ENCODE measurements around the gene SOX6. TPM values are rescaled to one million over a fixed set of nuclear protein-coding genes. Genes with fewer than 3 reads are reported as not detected.

The SOX6 gene
- polyA plus RNA-seq, 3 donors: not detected

GRCh38 chr11:16120008-16120407, 236.3 kb downstream of the SOX6 start:
- Histone ChIP-seq H3K27me3 (ENCODE audit: control insufficient read depth in 2 of 2, insufficient read depth in 2 of 2, low read length in 2 of 2) (no peaks in the 10 kb centered on the region), H3K9ac (ENCODE audit: insufficient read depth, low read length, poor library complexity, severe bottlenecking) (no peak overlapping the region)

GRCh38 chr11:16117989-16118756, 238.2 kb downstream of the SOX6 start:
- Histone ChIP-seq H2AFZ (ENCODE audit: insufficient read depth, low read depth, low read length, poor library complexity, severe bottlenecking) (no peak overlapping the region), H3K79me2 (ENCODE audit: insufficient read depth, low read length) (no peaks in the 10 kb centered on the region), H3K4me1 (ENCODE audit: control insufficient read depth in 1 of 2, insufficient read depth in 2 of 2, low read length in 2 of 2) (no peaks in the 10 kb centered on the region), H3K36me3 (replicated peaks in 1 of 2; ENCODE audit: control insufficient read depth in 1 of 2, insufficient read depth in 2 of 2, low read length in 2 of 2) (no peaks in the 10 kb centered on the region), H3K27ac (ENCODE audit: low read depth in 1 of 2, low read length in 2 of 2) (no peak overlapping the region), H3K4me3 (replicated peaks in 1 of 3; ENCODE audit: low read depth in 2 of 3, low read length in 3 of 3) (no peak overlapping the region), H3K9me3 (replicated peaks in 1 of 2; ENCODE audit: control insufficient read depth in 1 of 2, insufficient read depth in 1 of 2, low read length in 2 of 2) (no peaks in the 10 kb centered on the region), H3K27me3 (ENCODE audit: control insufficient read depth in 2 of 2, insufficient read depth in 2 of 2, low read length in 2 of 2) (no peaks in the 10 kb centered on the region), H4K20me1 (ENCODE audit: insufficient read depth, low read length) (no peaks in the 10 kb centered on the region), H3K9ac (ENCODE audit: insufficient read depth, low read length, poor library complexity, severe bottlenecking) (no peak overlapping the region), H3K4me2 (replicated peaks; ENCODE audit: extremely low read depth, low read length, poor library complexity, severe bottlenecking) (no peak overlapping the region)
- WGBS (ENCODE audit: insufficient coverage): 90% methylated on average over 1 of the region's 4 CpGs
- DNase-seq: no peak
- H3K36me3 Mint-ChIP-seq: no peaks in the 10 kb centered on the region
- no peak overlapping the region for H3K4me3 Mint-ChIP-seq
- H3K9me3 Mint-ChIP-seq: peaks cover 0 to 6% (median 1%) of the 10 kb centered on the region in 7 donors
- intact Hi-C loops (cut with micrococcal nuclease): no loop called here
- H3K27me3 Mint-ChIP-seq (ENCODE audit: low read depth in 3 of 3): peaks cover 1 to 3% (median 2%) of the 10 kb centered on the region in 3 donors
- no peaks in the 10 kb centered on the region for H3K4me1 Mint-ChIP-seq
- no peak for TF ChIP-seq CTCF (IDR thresholded peaks at IDR 0.05)
- H3K27ac Mint-ChIP-seq: no peak overlapping the region

More at GRCh38 chr11:16120008-16120407, 236.3 kb downstream of the SOX6 start:
- TF ChIP-seq CTCF (IDR thresholded peaks at IDR 0.05): no peak
- H3K9me3 Mint-ChIP-seq: peaks cover 0 to 6% (median 1%) of the 10 kb centered on the region in 7 donors
- H3K9me3 ChIP-seq (replicated peaks in 1 of 2; ENCODE audit: control insufficient read depth in 1 of 2, insufficient read depth in 1 of 2, low read length in 2 of 2): no peaks in the 10 kb centered on the region
- no peak overlapping the region for H2AFZ ChIP-seq (ENCODE audit: insufficient read depth, low read depth, low read length, poor library complexity, severe bottlenecking)
- no peak overlapping the region for H3K27ac Mint-ChIP-seq
- H3K4me1 Mint-ChIP-seq: no peaks in the 10 kb centered on the region
- peaks cover 2 to 3% (median 3%) of the 10 kb centered on the region in 3 donors for H3K27me3 Mint-ChIP-seq (ENCODE audit: low read depth in 3 of 3)
- no peaks in the 10 kb centered on the region for H4K20me1 ChIP-seq (ENCODE audit: insufficient read depth, low read length)
- no peaks in the 10 kb centered on the region for H3K36me3 Mint-ChIP-seq
- H3K4me1 ChIP-seq (ENCODE audit: control insufficient read depth in 1 of 2, insufficient read depth in 2 of 2, low read length in 2 of 2): no peaks in the 10 kb centered on the region
- no peak overlapping the region for H3K4me2 ChIP-seq (replicated peaks; ENCODE audit: extremely low read depth, low read length, poor library complexity, severe bottlenecking)
- intact Hi-C loops (cut with micrococcal nuclease): no loop called here
- H3K79me2 ChIP-seq (ENCODE audit: insufficient read depth, low read length): no peaks in the 10 kb centered on the region
- no peak overlapping the region for H3K4me3 ChIP-seq (replicated peaks in 1 of 3; ENCODE audit: low read depth in 2 of 3, low read length in 3 of 3)
- no peak overlapping the region for H3K27ac ChIP-seq (ENCODE audit: low read depth in 1 of 2, low read length in 2 of 2)
- DNase-seq: no peak
- H3K36me3 ChIP-seq (replicated peaks in 1 of 2; ENCODE audit: control insufficient read depth in 1 of 2, insufficient read depth in 2 of 2, low read length in 2 of 2): no peaks in the 10 kb centered on the region
- H3K4me3 Mint-ChIP-seq: no peak overlapping the region
